HG03196 (cell line): ENCODE measurements around the gene SF3B2.
"Not testable (repeated sequence)": the region's sequence is repeated elsewhere in the genome, so short reads cannot be mapped to it uniquely, and the experiment has no call there.

ENCODE experiments used
- ATAC-seq: cut with Tn5 transposase; IDR thresholded peaks from one replicate; pipeline ENCODE4 v1.9.1; 2021; ENCODE audit not compliant: unreplicated experiment

The SF3B2 gene

DNA sequence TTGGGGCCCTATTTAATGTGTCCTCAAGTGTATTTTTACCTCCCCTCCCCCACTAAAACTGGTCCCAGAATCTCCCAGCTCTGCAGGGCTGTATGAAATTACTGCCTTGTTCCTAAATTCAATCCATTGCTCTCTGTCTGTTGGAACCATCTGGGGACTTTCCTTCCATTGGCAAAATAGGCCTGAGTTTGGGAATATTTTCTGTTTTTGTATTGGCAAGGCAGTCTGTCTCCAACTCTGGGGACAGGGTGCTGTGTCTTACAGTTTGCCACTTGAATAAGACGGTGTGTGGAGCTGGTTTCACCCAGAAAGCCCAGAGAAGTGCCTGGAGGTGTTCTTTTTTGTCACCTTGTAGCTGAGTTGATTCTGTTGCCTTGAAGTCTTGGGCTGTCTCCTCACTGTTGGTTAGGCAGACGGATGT, 19.2 kb downstream of the SF3B2 start:
- no peak for ATAC-seq

DNA sequence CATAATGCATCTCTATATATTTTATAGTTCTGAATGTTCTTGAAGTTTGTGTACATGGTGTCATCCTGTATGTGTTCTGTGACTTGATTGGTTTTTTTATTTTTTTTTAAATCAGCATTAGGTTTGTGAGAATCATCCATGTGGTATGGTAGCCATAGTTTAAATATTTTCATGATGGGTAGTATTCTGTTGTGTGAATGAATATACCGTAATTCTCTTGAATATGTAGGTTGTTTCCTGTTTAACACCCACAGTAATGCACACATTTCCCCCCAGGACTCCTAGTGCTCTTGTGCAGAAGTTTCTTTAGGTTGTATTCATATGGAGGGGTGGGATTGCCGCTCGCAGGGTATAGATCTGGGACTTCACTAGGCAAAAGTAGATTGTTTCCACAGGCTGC, 19.9 kb downstream of the SF3B2 start:
- ATAC-seq: no peak

DNA sequence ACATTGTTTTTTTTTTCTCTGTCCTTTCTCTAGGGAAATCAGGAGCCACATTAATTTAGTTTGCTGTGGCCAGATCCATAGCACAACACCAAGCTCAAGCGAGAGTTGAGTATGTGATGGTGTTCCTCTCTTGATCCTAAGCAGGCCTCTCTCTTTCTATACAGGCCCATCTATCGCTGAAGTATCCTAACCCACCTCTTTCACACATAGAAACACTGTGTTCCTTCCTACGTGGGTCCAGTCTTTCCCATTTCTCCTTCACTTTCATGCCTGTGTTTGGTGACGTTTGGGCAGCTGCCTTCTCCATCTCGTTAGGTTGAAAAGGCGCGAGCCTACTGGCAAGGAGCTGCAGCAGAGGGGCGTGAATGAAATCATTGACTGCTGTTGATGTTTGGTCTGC, 20.4 kb downstream of the SF3B2 start:
- no peak for ATAC-seq

DNA sequence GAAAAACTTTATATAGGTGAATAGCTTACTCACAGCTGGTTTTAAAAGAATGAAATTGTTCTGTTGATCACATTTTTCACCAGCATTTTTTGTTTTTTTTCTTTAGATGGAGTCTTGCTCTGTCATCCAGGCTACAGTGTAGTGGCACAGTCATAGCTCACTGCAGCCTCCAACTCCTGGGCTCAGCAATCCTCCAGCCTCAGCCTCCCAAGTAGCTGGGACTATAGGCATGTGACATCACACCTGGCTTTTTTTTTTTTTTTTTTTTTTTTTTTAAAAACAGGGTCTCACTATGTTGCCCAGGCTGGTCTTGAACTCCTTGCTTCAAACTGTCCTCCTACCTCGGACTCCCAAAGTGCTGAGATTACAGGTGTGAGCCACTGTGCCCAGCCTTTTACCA, 21.5 kb downstream of the SF3B2 start:
- ATAC-seq: no peak

DNA sequence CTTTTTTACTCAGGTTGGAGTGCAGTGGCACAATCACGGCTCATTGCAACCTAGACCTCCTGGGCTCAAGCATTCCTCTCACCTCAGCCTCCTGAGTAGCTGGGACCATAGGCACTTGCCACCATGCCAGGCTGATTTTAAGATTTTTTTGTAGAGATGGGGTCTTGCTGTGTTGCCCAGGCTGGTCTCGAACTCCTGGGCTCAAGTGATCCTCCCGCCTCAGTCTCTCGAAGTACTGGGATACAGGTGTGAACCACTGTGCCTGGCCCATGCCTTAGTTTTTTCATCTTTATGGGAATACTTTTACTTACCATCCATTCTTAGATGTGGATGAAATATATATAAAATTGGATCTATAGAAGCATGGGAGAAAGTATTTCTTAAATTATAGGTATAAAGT, 23.1 kb downstream of the SF3B2 start:
- no peak for ATAC-seq

DNA sequence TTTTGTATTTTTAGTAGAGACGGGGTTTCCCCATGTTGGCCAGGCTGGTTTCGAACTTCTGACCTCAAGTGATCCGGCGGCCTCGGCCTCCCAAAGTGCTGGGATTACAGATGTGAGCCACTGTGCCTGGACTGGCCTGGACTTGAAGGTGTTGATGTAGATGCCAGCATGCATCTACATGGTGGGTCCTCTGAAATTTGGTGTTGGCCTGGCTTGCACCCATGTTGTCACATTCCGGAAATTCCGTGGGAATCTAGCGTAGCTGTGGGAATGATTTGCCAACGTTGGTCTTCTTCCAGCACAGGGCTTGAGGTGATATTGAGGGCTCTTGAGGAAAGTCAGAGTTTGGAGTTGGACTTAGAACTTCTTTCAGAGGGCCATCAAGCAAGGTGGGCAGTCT, 24.4 kb downstream of the SF3B2 start:
- no peak for ATAC-seq

DNA sequence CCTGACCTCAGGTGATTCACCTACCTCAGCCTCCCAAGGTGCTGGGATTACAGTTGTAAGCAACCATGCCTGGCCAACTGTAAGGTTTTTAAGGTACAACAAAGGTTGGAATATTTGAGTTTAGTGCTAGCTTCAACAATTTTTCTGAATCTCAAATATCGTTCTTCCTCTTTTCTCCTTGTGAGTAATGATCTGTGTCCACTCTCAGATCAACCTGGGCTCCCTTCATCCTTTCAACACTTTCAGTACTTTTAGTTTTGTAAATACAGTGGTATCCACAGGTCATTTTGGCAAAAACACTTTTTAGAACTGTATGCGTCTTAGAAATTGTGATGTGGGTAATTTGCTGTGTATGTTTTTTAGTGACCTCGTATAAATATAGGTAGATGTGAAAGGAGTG, 25.8 kb downstream of the SF3B2 start:
- no peak for ATAC-seq

DNA sequence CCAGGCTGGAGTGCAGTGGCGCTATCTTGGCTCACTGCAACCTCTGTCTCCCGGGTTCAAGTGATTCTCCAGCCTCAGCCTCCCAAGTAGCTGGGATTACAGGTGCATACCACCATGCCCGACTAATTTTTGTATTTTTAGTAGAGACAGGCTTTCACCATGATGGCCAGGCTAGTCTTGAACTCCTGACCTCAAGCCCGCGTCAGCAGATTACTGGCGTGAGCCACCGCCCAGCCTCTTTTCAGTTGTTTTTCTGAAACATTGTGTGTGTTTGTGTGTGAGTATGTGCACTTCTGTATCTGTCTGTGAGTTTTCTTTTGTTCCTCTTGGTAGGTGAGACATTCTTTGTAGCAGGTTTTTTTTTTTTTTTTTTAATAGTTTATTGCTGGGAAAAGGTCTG, 26.8 kb downstream of the SF3B2 start:
- ATAC-seq: not testable (repeated sequence)

DNA sequence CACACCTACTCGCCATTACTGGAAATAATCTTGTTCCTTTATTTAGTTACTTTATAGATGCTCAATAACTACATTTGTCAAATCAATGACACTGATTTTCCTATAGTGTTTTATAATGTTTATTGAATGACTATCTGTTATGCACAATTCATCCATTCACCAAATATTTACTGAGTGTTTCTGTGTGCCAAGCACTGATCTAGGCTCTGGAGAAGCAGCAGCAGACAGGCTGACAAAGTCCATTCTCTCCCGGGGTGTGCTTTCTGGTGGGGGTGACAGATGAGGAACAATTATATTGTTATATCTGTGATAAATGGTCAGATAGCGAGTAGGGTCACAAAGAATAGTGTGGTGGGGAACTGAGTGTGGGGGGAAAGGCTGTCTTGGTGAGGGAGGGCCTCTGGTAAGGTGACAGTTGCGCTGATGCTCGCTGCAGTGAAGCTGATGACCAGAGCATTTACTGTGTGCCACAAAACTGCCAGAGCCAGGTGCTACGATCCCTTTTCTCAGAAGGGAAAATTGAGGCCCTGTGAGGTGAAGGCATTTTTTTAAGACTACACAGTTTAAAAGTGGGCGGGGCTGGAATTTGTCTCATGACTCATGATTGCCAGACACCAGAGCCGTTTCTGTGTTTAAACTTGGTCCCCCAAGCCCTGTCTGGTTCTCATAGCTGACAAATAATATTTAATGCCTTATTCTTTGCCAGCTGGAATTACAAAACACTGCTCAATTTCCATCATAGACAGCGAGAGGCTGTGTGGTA, 28.1 kb downstream of the SF3B2 start:
- ATAC-seq: no peak

DNA sequence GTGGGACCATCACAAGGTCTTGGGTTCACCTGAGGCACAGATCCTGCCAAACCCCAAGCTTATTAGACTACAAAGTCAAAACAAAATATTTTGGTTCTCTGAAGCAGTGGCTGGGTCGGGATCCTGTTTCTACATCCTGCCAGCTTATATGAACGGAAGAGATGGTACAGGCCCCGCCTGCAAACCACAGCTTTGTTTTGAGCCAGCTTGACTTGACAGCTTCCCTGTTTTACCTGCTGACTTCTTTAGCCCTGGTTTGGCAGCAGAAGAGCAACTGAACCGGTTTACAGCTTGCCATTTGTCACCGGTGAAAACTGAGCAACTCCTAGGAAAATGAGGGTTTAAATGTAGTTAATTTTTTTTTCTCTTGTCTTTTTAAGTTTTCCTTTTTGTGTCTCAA, 29.3 kb downstream of the SF3B2 start:
- peak; percentile 61 for ATAC-seq

DNA sequence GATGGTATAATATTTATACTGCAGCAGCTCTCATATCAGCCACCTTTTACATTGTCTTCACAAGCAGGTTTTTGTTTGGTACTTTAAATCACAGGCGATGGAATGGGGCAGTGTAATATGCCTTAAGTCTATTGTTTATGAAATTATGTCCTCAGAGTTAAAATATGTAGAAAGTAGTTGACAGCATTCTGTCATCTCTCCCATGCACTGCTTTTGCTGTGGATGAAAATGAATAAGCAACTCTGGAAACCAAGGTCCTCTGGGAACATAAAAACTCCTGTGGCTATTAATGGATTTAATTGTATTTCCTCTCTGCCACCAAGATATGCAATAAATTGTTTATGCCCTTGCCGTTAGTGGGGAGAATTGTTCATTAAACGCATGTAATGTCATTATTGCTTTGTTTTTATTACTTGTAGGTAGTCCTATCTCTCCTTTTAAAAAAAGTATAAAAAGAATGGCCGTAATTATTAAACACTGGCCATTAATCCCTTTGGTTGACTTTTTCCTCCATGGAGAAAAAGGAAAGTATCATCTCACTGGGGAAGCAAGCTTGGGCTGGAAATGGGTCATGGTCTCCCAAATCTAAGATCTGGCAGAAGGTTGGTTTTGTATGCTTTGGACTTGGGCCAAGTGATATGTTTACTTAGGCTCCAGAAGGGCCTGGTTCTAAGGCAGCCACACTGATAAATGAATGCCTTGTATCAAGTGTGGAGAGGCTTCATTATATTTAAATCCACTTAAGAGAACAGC, 31.0 kb downstream of the SF3B2 start:
- no peak for ATAC-seq

DNA sequence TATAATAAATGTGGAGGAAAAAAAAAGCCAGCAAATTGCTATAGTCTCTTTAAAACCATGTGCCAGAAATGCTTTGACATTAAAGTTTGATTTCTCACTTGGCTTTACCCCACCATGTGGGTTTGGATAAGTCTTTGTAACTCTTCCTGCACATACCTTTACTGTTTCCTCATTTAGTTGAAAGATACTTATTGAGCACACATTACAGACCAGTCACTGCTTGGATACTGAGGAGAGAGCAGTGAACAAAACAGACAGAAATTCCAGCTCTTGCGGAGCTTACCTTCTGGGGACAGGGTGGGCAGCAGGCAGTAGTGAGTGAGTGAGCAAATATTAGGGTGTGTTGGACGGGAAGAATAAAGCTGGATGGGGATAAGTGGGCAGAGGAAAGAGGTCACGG, 31.6 kb downstream of the SF3B2 start:
- no peak for ATAC-seq

DNA sequence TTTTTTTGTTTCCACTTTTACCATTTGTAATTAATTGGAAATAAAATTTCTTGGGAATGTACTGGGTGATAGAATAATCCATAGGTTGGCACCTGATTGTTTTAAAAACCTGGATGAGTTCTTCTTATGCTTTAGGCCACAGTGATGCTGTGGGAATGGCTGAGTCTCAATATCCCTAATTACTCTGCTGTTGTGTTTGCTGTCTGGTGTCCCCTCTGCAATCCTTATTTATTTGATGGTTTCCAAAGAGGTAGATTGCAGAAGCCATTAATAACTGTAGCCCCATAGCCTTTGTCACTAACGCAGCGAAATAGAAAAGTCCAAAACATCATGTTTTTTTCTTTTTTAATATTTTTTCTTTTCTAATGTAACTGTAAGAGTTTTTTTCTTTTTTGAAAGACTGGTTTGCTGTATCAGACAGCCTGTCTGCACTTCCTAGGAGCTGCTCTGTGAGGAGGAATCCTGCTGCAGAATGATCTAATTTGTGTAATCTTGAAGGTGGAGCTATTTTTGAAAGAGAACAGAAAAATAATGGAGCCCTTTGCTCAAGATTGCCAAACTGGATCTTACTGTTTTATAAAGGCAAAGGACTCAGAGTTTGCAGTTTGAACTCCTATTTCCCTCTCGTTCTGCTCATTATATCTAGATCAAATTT, 32.8 kb downstream of the SF3B2 start:
- ATAC-seq: no peak

DNA sequence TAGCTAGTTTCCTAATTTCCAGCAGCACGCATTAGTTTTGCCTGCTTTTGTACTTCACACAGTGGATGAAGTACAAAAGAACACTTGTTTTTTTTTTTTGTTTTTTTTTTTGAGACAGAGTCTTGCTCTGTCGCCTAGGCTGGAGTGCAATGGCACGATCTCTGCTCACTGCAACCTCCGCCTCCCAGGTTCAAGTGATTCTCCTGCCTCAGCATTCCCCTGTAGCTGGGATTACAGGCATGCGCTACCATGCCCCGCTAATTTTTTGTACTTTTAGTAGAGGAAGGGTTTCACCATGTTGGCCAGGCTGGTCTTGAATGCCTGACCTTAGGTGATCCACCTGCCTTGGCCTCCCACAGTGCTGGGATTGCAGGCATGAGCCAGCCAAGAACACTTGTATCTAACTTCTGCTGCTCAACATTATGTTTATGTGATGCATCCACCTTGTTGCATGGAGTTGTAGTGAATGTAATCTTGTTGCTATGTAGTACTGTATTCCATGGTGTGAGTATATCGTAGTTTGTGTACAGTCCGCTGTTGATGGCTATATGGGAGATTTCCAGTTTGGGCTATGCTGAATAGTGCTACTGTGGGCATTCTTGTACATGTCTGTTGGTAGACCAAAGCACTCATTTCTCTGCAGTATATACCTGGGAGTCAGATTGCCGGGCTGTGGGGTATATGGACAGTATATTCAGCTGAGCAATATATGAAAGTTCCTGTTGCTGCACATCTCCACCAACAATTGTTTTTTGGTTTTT, 35.2 kb downstream of the SF3B2 start:
- ATAC-seq: no peak

DNA sequence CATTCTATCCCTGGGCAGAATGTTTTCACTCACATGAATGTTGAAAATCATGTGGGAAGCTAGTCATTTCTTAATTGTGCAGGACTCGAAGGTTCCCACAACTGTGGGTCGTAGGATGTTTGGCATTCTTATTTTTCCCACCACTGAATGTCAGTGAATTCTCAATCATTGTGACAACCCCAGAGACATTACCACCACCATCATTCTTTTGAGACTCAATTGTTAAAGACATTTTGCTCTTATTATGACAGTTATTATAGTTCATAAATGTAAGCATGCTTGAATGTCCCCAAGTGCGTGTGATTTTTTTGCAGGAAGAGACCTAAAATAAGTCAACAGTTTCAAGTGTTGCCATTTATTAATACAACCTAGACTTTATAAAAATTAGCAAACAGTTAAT, 36.9 kb downstream of the SF3B2 start:
- no peak for ATAC-seq

DNA sequence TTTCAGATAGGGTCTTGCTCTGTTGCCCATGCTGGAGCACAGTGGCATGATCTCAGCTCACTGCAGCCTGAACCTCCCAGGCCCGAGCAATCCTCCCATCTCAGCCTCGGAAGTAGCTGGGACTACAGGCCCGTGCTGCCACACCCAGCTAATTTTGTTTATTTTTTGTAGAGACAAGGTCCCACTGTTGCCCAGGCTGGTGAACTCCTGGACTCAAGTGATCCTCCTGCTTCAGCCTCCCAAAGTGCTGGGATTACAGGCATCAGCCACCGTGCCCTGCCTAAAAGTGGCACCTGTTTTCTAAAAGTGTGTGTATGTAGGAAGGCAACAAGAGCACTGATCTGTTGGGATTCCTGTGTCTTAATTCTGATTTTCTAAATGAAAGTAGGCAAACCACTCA, 38.1 kb downstream of the SF3B2 start:
- ATAC-seq: no peak

DNA sequence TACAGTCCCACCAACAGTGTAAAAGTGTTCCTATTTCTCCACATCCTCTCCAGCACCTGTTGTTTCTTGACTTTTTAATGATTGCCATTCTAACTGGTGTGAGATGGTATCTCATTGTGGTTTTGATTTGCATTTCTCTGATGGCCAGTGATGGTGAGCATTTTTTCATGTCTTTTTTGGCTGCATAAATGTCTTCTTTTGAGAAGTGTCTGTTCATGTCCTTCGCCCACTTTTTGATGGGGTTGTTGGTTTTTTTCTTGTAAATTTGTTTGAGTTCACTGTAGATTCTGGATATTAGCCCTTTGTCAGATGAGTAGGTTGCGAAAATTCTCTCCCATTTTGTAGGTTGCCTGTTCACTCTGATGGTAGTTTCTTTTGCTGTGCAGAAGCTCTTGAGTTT, 40.0 kb downstream of the SF3B2 start:
- ATAC-seq: not testable (repeated sequence)

DNA sequence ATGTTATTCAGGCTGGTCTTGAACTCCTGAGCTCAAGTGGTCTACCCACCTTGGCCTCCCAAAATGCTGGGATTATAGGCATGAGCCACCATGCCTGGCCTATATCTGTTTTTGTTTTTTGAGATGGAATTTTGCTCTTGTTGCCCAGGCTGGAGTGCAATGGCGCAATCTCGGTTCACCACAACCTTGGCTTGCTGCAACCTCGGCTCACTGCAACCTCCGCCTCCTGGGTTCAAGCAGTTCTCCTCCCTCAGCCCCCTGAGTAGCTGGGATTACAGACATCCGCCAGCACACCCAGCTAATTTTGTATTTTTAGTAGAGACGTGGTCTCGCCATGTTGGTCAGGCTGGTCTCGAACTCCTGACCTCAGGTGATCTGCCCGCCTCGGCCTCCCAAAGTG, 47.6 kb downstream of the SF3B2 start:
- ATAC-seq: not testable (repeated sequence)

DNA sequence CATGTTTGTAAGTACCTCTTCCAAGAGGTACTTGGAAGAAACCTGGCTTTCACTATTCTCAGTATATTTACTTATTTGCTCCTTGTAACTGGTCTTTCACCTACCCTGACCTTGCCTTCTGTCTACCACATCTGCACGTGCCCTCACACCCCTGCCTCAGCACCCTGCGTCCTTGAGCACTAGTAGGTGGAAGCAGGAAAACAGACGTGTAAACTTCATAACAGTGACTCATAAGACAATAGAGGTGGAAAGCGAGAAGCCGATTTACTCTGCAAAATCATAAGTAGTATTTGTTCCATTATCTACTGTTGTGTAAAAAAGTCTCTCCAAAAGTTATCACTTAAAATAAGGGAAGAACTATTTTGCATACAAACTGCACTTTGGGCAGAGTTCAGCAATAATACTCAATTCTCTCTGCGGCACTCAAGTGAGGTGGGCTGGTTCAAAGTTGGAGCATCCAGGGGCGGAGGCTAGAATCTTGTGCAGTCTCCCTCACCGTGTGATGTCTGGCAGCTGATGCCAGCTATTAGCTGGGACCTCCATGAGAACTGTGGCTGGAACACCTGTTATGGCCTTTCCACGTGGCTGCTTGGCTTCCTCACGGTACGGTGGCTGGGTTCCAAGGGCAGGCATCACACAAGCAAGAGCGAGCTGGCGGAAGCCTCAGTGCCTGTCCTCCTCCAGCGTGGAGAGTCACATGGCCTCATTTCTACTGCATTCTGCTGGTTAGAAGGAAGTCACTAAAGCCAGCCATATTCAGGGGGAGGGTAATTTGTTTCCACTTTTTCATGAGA, 48.3 kb downstream of the SF3B2 start:
- ATAC-seq: peak; percentile 57

DNA sequence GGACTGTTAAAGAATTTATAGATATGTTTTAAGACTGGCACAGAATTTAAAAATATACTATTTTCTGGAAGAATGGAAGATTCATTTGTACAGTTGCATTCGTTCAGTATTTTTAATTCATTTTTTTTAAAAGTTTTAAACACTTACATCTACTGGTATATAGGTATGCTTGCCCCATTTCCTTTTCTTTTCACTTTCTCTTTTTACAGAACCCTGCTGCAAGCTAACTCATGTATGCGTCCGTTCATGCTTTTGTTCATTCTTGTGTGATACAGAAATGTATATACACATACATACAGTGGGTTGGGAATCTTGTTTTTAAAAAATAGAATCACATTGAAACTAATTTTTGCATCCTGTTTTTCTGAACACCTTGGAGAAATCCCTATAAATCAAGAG, 48.9 kb downstream of the SF3B2 start:
- ATAC-seq: no peak
